Gastrocnemius medialis (tissue), 4 donors: ENCODE measurements around the gene BARX2.

ENCODE experiments used
- POLR2A ChIP-seq, 2 donors: fragments of 450-650 bp; IDR thresholded peaks; one replicate each; pipeline ENCODE4 v1.6.1; 2017; ENCODE audit warnings: antibody characterized with exemption in 2 of 2, mild to moderate bottlenecking in 2 of 2, moderate library complexity in 2 of 2
- TF ChIP-seq, protein P1 (sequence below), 5 experiments: fragments of 450-650 bp in 3 of 5; fragments of 200-600 bp in 2 of 5; sonication (generic) in 2 of 5; IDR thresholded peaks in 4 of 5; conservative IDR thresholded peaks in 1 of 5; 1 replicate in 4 of 5; 2 replicates in 1 of 5; pipeline ENCODE4 v1.5.1; 2016 to 2019; ENCODE audit warnings: antibody characterized with exemption in 5 of 5, mild to moderate bottlenecking in 3 of 5, moderate library complexity in 3 of 5

DNA sequence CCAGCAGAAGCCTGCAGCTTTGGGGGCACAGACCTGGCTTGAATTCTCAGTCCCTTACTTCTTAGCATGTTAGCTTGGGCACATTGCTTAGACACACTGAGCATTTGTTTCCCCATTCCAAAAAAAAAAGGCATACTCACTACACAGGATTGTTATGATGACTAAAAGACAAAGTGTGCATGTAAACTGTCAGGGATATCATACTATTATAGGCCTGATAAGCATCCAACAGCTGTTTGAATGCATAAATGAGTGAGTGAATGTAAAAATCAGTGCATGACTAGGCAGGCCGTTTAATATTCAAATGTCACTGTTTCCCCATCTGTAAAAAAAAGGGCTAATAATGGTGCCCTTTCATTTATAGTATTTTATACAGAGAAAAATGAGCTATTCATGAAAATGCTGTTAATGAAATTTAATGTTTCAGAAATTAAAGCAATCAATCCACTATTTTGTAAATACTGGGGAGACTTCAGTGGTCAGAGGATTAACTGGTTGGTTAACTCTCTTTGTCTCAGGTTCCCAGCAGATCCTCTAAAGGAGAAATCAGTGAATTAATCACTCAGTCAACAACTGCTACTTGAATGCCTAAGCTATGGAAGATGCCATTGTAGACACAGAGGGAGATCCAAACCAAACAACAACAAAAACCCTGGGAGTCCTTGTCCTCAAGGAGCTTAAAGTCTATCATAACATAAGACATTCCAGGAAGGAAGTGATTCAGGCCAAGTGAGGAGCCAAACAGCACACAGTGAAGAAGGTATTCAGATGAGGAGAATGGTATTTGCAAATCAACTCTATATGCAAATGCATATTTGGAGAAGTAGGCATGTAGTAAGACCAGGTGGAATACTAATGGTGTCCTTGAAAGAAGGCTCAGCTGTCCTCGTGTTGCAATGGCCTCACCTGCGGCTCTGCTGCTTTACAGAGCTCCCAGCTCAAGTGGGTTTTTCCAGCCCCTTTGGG lies 26.8 kb downstream of the BARX2 start:
- TF ChIP-seq, protein P1, sequence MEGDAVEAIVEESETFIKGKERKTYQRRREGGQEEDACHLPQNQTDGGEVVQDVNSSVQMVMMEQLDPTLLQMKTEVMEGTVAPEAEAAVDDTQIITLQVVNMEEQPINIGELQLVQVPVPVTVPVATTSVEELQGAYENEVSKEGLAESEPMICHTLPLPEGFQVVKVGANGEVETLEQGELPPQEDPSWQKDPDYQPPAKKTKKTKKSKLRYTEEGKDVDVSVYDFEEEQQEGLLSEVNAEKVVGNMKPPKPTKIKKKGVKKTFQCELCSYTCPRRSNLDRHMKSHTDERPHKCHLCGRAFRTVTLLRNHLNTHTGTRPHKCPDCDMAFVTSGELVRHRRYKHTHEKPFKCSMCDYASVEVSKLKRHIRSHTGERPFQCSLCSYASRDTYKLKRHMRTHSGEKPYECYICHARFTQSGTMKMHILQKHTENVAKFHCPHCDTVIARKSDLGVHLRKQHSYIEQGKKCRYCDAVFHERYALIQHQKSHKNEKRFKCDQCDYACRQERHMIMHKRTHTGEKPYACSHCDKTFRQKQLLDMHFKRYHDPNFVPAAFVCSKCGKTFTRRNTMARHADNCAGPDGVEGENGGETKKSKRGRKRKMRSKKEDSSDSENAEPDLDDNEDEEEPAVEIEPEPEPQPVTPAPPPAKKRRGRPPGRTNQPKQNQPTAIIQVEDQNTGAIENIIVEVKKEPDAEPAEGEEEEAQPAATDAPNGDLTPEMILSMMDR (IDR thresholded peaks at IDR 0.05 in 4 of 5, conservative IDR thresholded peaks at IDR 0.05 in 1 of 5) = no peak
- no peak for TF ChIP-seq POLR2A (IDR thresholded peaks at IDR 0.05)
